ENCODE data around the gene ADAMTSL4.

GRCh38 chr1:150609732-150610131 is 60.5 kb downstream of the ADAMTSL4 start:
- TF ChIP-seq CTCF (IDR thresholded peaks at IDR 0.05 in 8 of 11, conservative IDR thresholded peaks at IDR 0.05 in 3 of 11) = no peak
- TF ChIP-seq POLR2A (IDR thresholded peaks at IDR 0.05) = no peak
- TF ChIP-seq POLR2AphosphoS5 (IDR thresholded peaks at IDR 0.05) = no peak

All from spleen (tissue), 7 donors.